ENCODE data around the gene ANKRD1.

The ANKRD1 gene

GRCh38 chr10:90935581-90936275 is 14.8 kb upstream of the ANKRD1 start:
- DNase-seq, result no peak

GRCh38 chr10:90930971-90931871 is 10.3 kb upstream of the ANKRD1 start:
- DNase-seq, result no peak

GRCh38 chr10:90930070-90930837 is 9.4 kb upstream of the ANKRD1 start:
- DNase-seq, result no peak

GRCh38 chr10:90929179-90929578 is 8.3 kb upstream of the ANKRD1 start:
- DNase-seq, result no peak

GRCh38 chr10:90927293-90927692 is 6.4 kb upstream of the ANKRD1 start:
- no peak for DNase-seq

- no peak for DNase-seq
Measured at GRCh38 chr10:90925079-90926029, 4.5 kb upstream of the ANKRD1 start.

- no peak for DNase-seq
Measured at GRCh38 chr10:90924552-90924951, 3.7 kb upstream of the ANKRD1 start.

GRCh38 chr10:90923111-90923731 is 2.3 kb upstream of the ANKRD1 start:
- DNase-seq, result no peak

GRCh38 chr10:90921906-90922305 is 1.0 kb upstream of the ANKRD1 start:
- DNase-seq, result no peak

GRCh38 chr10:90919683-90920574 is 958 bp downstream of the ANKRD1 start:
- no peak for DNase-seq

GRCh38 chr10:90917968-90918318 is 2.9 kb downstream of the ANKRD1 start:
- DNase-seq, result no peak

GRCh38 chr10:90917238-90917967 is 3.5 kb downstream of the ANKRD1 start:
- no peak for DNase-seq

- DNase-seq, result no peak
Measured at GRCh38 chr10:90916392-90917237, 4.3 kb downstream of the ANKRD1 start.

GRCh38 chr10:90915766-90916075 is 5.2 kb downstream of the ANKRD1 start:
- no peak for DNase-seq

GRCh38 chr10:90914992-90915765 is 5.7 kb downstream of the ANKRD1 start:
- DNase-seq, result no peak

- DNase-seq, result no peak
Measured at GRCh38 chr10:90913774-90914420, 7.0 kb downstream of the ANKRD1 start.

GRCh38 chr10:90912854-90913479 is 7.9 kb downstream of the ANKRD1 start:
- DNase-seq, result no peak
